GM23248 (cell line): ENCODE measurements around the gene NR2C2.

Experiments used
- EZH2 ChIP-seq: fragments of 200-600 bp; sonication (generic); IDR thresholded peaks from 2 replicates; pipeline ENCODE4 v1.6.1; 2018; ENCODE audit warnings: antibody characterized with exemption, mild to moderate bottlenecking; ENCODE audit not compliant: insufficient read depth, poor library complexity, severe bottlenecking
- EZH2phosphoT487 ChIP-seq: fragments of 200-600 bp; sonication (generic); IDR thresholded peaks from 2 replicates; pipeline ENCODE4 v1.6.1; 2018; ENCODE audit warnings: antibody characterized with exemption, moderate library complexity, mild to moderate bottlenecking, low read depth; ENCODE audit not compliant: insufficient read depth

DNA sequence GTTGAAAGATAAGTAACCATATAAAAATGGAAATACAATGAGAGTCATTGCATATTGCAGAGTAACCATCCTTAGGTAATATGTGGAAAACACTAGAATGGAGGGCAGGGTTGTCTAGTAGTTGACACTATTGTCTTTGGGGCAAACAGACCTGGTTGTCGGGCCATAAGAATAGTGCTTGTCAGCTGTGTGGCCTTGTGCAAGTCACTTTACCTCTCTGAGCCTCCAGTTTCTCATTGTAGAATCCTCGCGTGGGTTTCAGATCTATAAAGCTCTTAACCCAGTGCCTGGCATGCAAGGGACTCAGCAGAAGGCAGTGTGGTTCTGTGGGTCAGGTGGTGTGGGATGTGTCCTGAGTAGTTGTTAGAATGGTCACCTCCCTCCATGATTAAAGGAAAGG lies 85.7 kb downstream of the NR2C2 start:
- TF ChIP-seq EZH2 (no peak), EZH2phosphoT487 (no peak)
